Thoracic aorta (tissue), 2 donors: ENCODE results near the gene TREH. TPM values are rescaled to one million over a fixed set of nuclear protein-coding genes. Genes with fewer than 3 reads are reported as not detected.
"Not testable (repeated sequence)": the region's sequence is repeated elsewhere in the genome, so short reads cannot be mapped to it uniquely, and the experiment has no call there.

Experiments
- ATAC-seq: fragments of 150-250 bp; one replicate; pipeline ENCODE4 v1.8.0; 2017; ENCODE audit warnings: low read depth; ENCODE audit not compliant: insufficient number of reproducible peaks, low FRiP score
- DNase-seq: peaks from one replicate; pipeline ENCODE4 v3.0.0-alpha.2; 2020; ENCODE audit warnings: low spot score
- H3K27ac ChIP-seq, 2 donors: fragments of 200-600 bp; sonication (generic); 1 replicate in 1 of 2; 2 replicates in 1 of 2; pipeline ENCODE4 v1.5.1; 2016; ENCODE audit warnings: mild to moderate bottlenecking in 2 of 2, moderate library complexity in 2 of 2
- H3K27me3 ChIP-seq: fragments of 200-600 bp; sonication (generic); replicated peaks from 2 replicates; pipeline ENCODE4 v1.6.0; 2016; ENCODE audit warnings: mild to moderate bottlenecking; ENCODE audit not compliant: insufficient read depth
- H3K36me3 ChIP-seq: fragments of 200-600 bp; sonication (generic); one replicate; pipeline ENCODE4 v1.5.1; 2016
- H3K4me1 ChIP-seq, 2 donors: fragments of 200-600 bp; sonication (generic); 1 replicate in 1 of 2; 2 replicates in 1 of 2; pipeline versions ENCODE4 v1.5.1 to v1.6.0; 2016; ENCODE audit warnings: low read depth in 2 of 2, mild to moderate bottlenecking in 1 of 2; ENCODE audit not compliant: control insufficient read depth in 1 of 2
- H3K4me3 ChIP-seq: fragments of 200-600 bp; sonication (generic); 2 replicates; pipeline ENCODE4 v1.5.1; 2016; ENCODE audit warnings: mild to moderate bottlenecking
- H3K9me3 ChIP-seq: fragments of 200-600 bp; sonication (generic); 2 replicates; pipeline ENCODE4 v1.5.1; 2016
- total RNA-seq, 2 donors: library from RNA; depleted of rRNA; stranded (reverse); fragments of >200 nt; gene quantifications; one replicate each; pipeline versions ENCODE4 v1.1.0 to v1.2.3, GENCODE V29; 2016
- TF ChIP-seq, protein P1 (sequence below): fragments of 200-600 bp; sonication (generic); IDR thresholded peaks from one replicate; pipeline ENCODE4 v1.5.1; 2019; ENCODE audit warnings: antibody characterized with exemption

Gene TREH
- total RNA-seq, 2 donors from 2014 or later, result not detected

DNA sequence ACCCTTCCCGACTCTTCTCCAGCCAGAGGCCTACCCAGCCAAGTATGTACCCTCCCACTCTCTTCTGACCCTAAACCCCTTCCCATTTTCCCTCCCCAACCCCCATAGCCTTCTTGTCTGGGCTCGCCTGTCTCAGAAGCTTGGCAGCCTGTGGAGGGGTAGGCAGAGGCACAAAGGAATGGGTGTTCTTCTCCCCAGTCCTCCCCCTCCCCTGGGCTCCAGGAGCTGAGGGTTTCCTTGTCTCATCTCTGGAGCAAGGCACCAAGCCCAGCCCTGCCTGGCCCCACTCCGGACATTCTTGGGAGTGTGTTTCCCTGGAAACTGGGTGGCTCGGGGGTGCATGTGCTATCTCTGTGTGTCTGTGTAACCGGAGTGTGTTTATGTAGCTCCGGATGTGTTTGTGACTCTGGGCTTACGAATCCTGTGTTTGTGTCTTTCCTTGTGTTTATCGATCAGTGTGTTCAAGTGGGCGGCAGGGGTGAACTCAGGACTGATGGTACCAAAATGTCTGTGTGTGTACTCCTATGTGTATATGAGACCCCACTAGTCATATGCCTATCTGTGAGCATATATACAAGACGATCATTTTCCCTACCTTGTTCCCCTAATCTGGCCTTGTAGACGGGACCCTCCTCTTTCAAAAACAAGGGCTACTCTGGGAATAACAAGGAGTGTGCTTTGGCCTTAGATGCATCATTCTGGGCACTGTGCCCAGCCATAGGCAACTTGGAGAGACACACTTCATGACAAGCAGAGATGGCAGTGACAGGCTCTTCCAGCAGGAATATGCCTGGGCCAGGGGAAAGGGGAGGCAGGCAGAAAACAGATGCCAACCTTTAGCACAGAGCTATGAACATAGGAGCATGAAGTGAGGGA is 61.1 kb downstream of the TREH start:
- DNase-seq (no peak), ATAC-seq (no peak)
- TF ChIP-seq, protein P1, sequence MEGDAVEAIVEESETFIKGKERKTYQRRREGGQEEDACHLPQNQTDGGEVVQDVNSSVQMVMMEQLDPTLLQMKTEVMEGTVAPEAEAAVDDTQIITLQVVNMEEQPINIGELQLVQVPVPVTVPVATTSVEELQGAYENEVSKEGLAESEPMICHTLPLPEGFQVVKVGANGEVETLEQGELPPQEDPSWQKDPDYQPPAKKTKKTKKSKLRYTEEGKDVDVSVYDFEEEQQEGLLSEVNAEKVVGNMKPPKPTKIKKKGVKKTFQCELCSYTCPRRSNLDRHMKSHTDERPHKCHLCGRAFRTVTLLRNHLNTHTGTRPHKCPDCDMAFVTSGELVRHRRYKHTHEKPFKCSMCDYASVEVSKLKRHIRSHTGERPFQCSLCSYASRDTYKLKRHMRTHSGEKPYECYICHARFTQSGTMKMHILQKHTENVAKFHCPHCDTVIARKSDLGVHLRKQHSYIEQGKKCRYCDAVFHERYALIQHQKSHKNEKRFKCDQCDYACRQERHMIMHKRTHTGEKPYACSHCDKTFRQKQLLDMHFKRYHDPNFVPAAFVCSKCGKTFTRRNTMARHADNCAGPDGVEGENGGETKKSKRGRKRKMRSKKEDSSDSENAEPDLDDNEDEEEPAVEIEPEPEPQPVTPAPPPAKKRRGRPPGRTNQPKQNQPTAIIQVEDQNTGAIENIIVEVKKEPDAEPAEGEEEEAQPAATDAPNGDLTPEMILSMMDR, result no peak
- Histone ChIP-seq H3K4me3 (no peak overlapping the region), H3K27ac (peak overlapping the region; percentile 89 to 98), H3K36me3 (peaks cover 25% of the 10 kb centered on the region), H3K4me1 (peaks cover 31 to 61% of the 10 kb centered on the region in 2 donors), H3K27me3 (no peaks in the 10 kb centered on the region), H3K9me3 (no peaks in the 10 kb centered on the region)

DNA sequence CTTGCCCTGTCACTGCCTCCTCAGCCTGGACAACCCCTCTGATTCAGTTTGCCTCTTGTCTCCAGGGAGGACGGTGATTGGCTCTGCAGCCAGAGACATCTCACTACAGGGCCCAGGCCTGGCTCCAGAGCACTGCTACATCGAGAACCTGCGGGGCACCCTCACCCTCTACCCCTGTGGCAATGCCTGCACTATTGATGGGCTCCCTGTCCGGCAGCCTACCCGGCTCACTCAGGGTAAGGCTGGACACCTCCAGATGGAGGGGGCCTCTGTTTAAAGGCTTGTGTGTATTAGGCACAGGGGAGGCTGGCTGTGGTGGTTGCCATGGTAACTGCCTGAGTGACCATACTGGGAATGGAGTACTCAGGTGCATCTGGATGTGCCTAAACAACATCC is 63.5 kb downstream of the TREH start:
- Histone ChIP-seq H3K36me3 (peaks cover 25% of the 10 kb centered on the region), H3K4me3 (no peak overlapping the region), H3K27me3 (no peaks in the 10 kb centered on the region), H3K4me1 (peaks cover 34 to 57% of the 10 kb centered on the region in 2 donors), H3K9me3 (no peaks in the 10 kb centered on the region), H3K27ac (peak overlapping the region; percentile 22 to 57)
- TF ChIP-seq, protein P1, result no peak
- ATAC-seq, result no peak
- DNase-seq, result no peak

DNA sequence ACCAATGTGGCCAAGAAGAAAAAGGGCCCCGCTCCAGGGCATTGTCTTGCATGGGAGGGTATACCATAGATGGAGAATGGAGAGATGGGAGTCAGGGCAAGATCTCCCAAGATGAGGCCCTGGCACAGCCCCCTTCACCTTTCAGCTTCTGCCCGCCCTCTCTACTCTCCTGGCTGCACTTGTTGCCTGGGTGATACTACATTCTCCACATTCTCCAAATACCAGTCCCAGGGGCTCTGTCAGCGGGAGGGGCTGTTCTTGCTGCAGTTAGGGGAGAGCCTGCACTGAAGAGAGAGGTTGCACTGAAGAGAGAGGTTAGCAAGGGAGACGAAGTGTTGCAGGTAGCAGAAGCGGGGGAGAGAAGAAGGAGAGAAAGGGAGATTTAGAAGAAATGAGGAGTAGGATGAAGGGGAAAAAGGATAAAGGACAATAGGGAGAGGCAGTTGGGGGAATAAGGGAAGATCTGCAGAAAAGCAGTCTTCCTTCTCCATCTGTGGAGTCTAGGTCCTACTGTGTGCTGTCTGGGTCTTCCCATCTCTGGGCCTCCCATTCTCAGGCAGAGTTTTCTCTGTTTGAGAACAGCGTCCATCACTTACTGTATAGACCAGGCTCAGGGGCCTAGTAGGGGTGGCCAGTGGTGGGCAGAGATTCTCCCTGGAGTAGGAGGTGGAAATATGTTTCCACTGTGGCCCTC is 64.0 kb downstream of the TREH start:
- Histone ChIP-seq H3K36me3 (peaks cover 25% of the 10 kb centered on the region), H3K27me3 (no peaks in the 10 kb centered on the region), H3K4me1 (peaks cover 30 to 55% of the 10 kb centered on the region in 2 donors), H3K4me3 (no peak overlapping the region), H3K27ac (peak overlapping the region; percentile 22 to 57), H3K9me3 (no peaks in the 10 kb centered on the region)
- no peak for DNase-seq
- no peak for ATAC-seq
- TF ChIP-seq, protein P1, result no peak

- TF ChIP-seq, protein P1, result no peak
- H3K36me3 ChIP-seq, result peaks cover 25% of the 10 kb centered on the region
- H3K27ac ChIP-seq, result peak overlapping the region; percentile 5 to 89
- H3K27me3 ChIP-seq, result no peaks in the 10 kb centered on the region
- no peak for ATAC-seq
- H3K4me3 ChIP-seq, result no peak overlapping the region
- no peaks in the 10 kb centered on the region for H3K9me3 ChIP-seq
- peaks cover 25 to 55% of the 10 kb centered on the region in 2 donors for H3K4me1 ChIP-seq
- no peak for DNase-seq
Observed at GRCh38 chr11:118614511-118614910, 64.9 kb downstream of the TREH start.

GRCh38 chr11:118612378-118612777 is 67.1 kb downstream of the TREH start:
- no peaks in the 10 kb centered on the region for H3K9me3 ChIP-seq
- peaks cover 12 to 44% of the 10 kb centered on the region in 2 donors for H3K4me1 ChIP-seq
- TF ChIP-seq, protein P1, result no peak
- H3K27me3 ChIP-seq, result no peaks in the 10 kb centered on the region
- H3K36me3 ChIP-seq, result peaks cover 25% of the 10 kb centered on the region
- H3K27ac ChIP-seq, result peak overlapping the region; percentile 81 to 89
- DNase-seq, result no peak
- ATAC-seq, result no peak
- H3K4me3 ChIP-seq, result peak overlapping the region; percentile 37

GRCh38 chr11:118611433-118611795 is 68.0 kb downstream of the TREH start:
- peak overlapping the region; percentile 25 to 98 for H3K27ac ChIP-seq
- H3K4me1 ChIP-seq, result peaks cover 12 to 43% of the 10 kb centered on the region in 2 donors
- not testable (repeated sequence) for H3K9me3 ChIP-seq, DNase-seq, ATAC-seq, H3K27me3 ChIP-seq
- H3K36me3 ChIP-seq, result peaks cover 22% of the 10 kb centered on the region
- H3K4me3 ChIP-seq, result peak overlapping the region; percentile 96
